Neural cell (in vitro differentiated cells): ENCODE results near the gene SERGEF. TPM values are rescaled to one million over a fixed set of nuclear protein-coding genes. Genes with fewer than 3 reads are reported as not detected.
A peak's percentile ranks its signal among the peaks of the same experiment; 100 is the strongest.

Experiments
- H2AFZ ChIP-seq: fragments of 200-600, 300-800 bp; sonication (generic), shearing (Covaris generic); 2 replicates; pipeline ENCODE4 v1.6.0; 2014; ENCODE audit warnings: low read depth, mild to moderate bottlenecking, antibody characterized with exemption, low read length, moderate library complexity
- H3F3A ChIP-seq: fragments of 200-600 bp; shearing (Covaris generic); 2 replicates; pipeline ENCODE4 v1.6.1; 2016; ENCODE audit warnings: mild to moderate bottlenecking, moderate library complexity, mixed read lengths, antibody characterized with exemption, low read length; ENCODE audit not compliant: insufficient read depth, poor library complexity, severe bottlenecking
- H3K27ac ChIP-seq: fragments of 200-600, 300-800 bp; sonication (generic), shearing (Covaris generic); 2 replicates; pipeline ENCODE4 v1.5.1; 2014; ENCODE audit warnings: mild to moderate bottlenecking, low read length, moderate library complexity
- H3K27me3 ChIP-seq: fragments of 300-800, 200-600 bp; sonication (generic), shearing (Covaris generic); 2 replicates; pipeline ENCODE4 v1.6.0; 2014; ENCODE audit warnings: mild to moderate bottlenecking, low read depth, low read length, moderate library complexity; ENCODE audit not compliant: insufficient read depth
- H3K36me3 ChIP-seq: fragments of 300-800, 200-600 bp; sonication (generic), shearing (Covaris generic); 2 replicates; pipeline ENCODE4 v1.5.1; 2014; ENCODE audit warnings: mild to moderate bottlenecking, antibody characterized with exemption, low read length, moderate library complexity; ENCODE audit not compliant: insufficient read depth
- H3K4me2 ChIP-seq: fragments of 300-800, 200-600 bp; sonication (generic), shearing (Covaris generic); 2 replicates; pipeline ENCODE4 v1.6.0; 2014; ENCODE audit warnings: mild to moderate bottlenecking, low read length
- H3K4me3 ChIP-seq: fragments of 300-800, 200-600 bp; sonication (generic), shearing (Covaris generic); 2 replicates; pipeline ENCODE4 v1.5.1; 2014; ENCODE audit warnings: mild to moderate bottlenecking, low read length, moderate library complexity
- H3K79me2 ChIP-seq: fragments of 200-600 bp; shearing (Covaris generic); replicated peaks from 2 replicates; pipeline ENCODE4 v1.6.0; 2014; ENCODE audit warnings: mild to moderate bottlenecking, low read length, moderate library complexity; ENCODE audit not compliant: insufficient read depth
- H3K9ac ChIP-seq: fragments of 300-800, 200-600 bp; sonication (generic), shearing (Covaris generic); 2 replicates; pipeline ENCODE4 v1.6.1; 2016; ENCODE audit warnings: mild to moderate bottlenecking, low read length, mixed read lengths
- H3K9me2 ChIP-seq: fragments of 200-600 bp; shearing (Covaris generic); 2 replicates; pipeline ENCODE4 v1.6.1; 2016; ENCODE audit warnings: mild to moderate bottlenecking, low read length, mixed read lengths; ENCODE audit not compliant: insufficient read depth
- H3K9me3 ChIP-seq: fragments of 200-600, 300-800 bp; sonication (generic), shearing (Covaris generic); 2 replicates; pipeline ENCODE4 v1.6.1; 2016; ENCODE audit warnings: mild to moderate bottlenecking, mixed run types, low read length, moderate library complexity, mixed read lengths
- H4K20me1 ChIP-seq: fragments of 200-600 bp; shearing (Covaris generic); 2 replicates; pipeline ENCODE4 v1.6.1; 2016; ENCODE audit warnings: mild to moderate bottlenecking, mixed run types; ENCODE audit not compliant: insufficient read depth
- CTCF ChIP-seq: fragments of 450-650 bp; IDR thresholded peaks from 2 replicates; pipeline ENCODE4 v1.5.1; 2014; ENCODE audit warnings: antibody characterized with exemption, mild to moderate bottlenecking, moderate library complexity; ENCODE audit not compliant: poor library complexity, severe bottlenecking
- EP300 ChIP-seq: fragments of 450-650 bp; conservative IDR thresholded peaks from 2 replicates; pipeline ENCODE4 v1.6.1; 2014; ENCODE audit warnings: antibody characterized with exemption, mild to moderate bottlenecking, moderate library complexity; ENCODE audit not compliant: poor library complexity, severe bottlenecking
- EZH2 ChIP-seq: fragments of 200-600, 300-800 bp; shearing (Covaris generic), sonication (generic); IDR thresholded peaks from 2 replicates; pipeline ENCODE4 v1.6.1; 2014; ENCODE audit warnings: antibody characterized with exemption, low read length, borderline replicate concordance, mild to moderate bottlenecking; ENCODE audit not compliant: insufficient read depth, poor library complexity, severe bottlenecking
- MXI1 ChIP-seq: fragments of 450-650 bp; conservative IDR thresholded peaks from 2 replicates; pipeline ENCODE4 v1.6.1; 2014; ENCODE audit warnings: antibody characterized with exemption, mild to moderate bottlenecking; ENCODE audit not compliant: poor library complexity, severe bottlenecking
- POLR2AphosphoS5 ChIP-seq: IDR thresholded peaks from 2 replicates; pipeline ENCODE4 v1.6.1; 2012
- RAD21 ChIP-seq: fragments of 450-650 bp; conservative IDR thresholded peaks from 2 replicates; pipeline ENCODE4 v1.6.1; 2014; ENCODE audit warnings: antibody characterized with exemption, mild to moderate bottlenecking, moderate library complexity
- REST ChIP-seq: IDR thresholded peaks from 2 replicates; pipeline ENCODE4 v1.6.1; 2012; ENCODE audit warnings: borderline replicate concordance
- SMC3 ChIP-seq: fragments of 450-650 bp; conservative IDR thresholded peaks from 2 replicates; pipeline ENCODE4 v1.6.1; 2014; ENCODE audit warnings: antibody characterized with exemption, mild to moderate bottlenecking, moderate library complexity; ENCODE audit not compliant: poor library complexity
- TAF1 ChIP-seq: IDR thresholded peaks from 2 replicates; pipeline ENCODE4 v1.6.1; 2012; ENCODE audit warnings: low read depth
- polyA minus RNA-seq: library from RNA; depleted of rRNA, polyadenylated mRNA; stranded (reverse); fragments of >200 nt; gene quantifications from 2 replicates; pipeline ENCODE4 v1.2.3, GENCODE V29; 2014
- polyA plus RNA-seq: library from polyadenylated mRNA; depleted of rRNA; stranded (reverse); fragments of >200 nt; gene quantifications from 2 replicates; pipeline ENCODE4 v1.2.3, GENCODE V29; 2014

Gene SERGEF
- polyA plus RNA-seq (49.6 and 60.0 TPM in 2 replicates), polyA minus RNA-seq (50.6 TPM in 2 replicates)

- no peaks in the 10 kb centered on the region for H3K36me3 ChIP-seq
- H3K79me2 ChIP-seq, result peaks cover 6% of the 10 kb centered on the region
- H4K20me1 ChIP-seq, result no peaks in the 10 kb centered on the region
- H3K27ac ChIP-seq, result peak within 1 kb of the TSS; percentile 82
- peak within 1 kb of the TSS; percentile 81 for H3K4me2 ChIP-seq
- no peaks in the 10 kb centered on the region for H3K27me3 ChIP-seq
- TF ChIP-seq MXI1 (peak; percentile 56), SMC3 (peak; percentile 26), EP300 (peak; percentile 28), TAF1 (peak; percentile 45), EZH2 (no peak), RAD21 (no peak), CTCF (peak; percentile 62), POLR2AphosphoS5 (peak; percentile 76), REST (peak; percentile 62)
- H3F3A ChIP-seq, result no peaks in the 10 kb centered on the region
- peak within 1 kb of the TSS; percentile 97 for H3K4me3 ChIP-seq
- H3K9me3 ChIP-seq, result no peaks in the 10 kb centered on the region
- peak within 1 kb of the TSS; percentile 92 for H3K9ac ChIP-seq
- H2AFZ ChIP-seq, result peak within 1 kb of the TSS; percentile 90
- no peaks in the 10 kb centered on the region for H3K9me2 ChIP-seq
These were observed at the start of gene SERGEF for GRCh38 chr11:18012906-18013781. Gene SERGEF (minus strand): TSS chr11:18013047. CDS start chr11:18013010, 37 bp downstream.

GRCh38 chr11:18061351-18061750 is 48.5 kb upstream of the SERGEF start:
- no peak overlapping the region for H2AFZ ChIP-seq
- no peak overlapping the region for H3K4me3 ChIP-seq
- TF ChIP-seq SMC3 (no peak), REST (no peak), EZH2 (no peak)
- H4K20me1 ChIP-seq, result no peaks in the 10 kb centered on the region
- H3K9ac ChIP-seq, result no peak overlapping the region
- H3K27ac ChIP-seq, result no peak overlapping the region
- no peaks in the 10 kb centered on the region for H3K9me3 ChIP-seq
- H3K4me2 ChIP-seq, result no peak overlapping the region
- H3K9me2 ChIP-seq, result no peaks in the 10 kb centered on the region
- H3F3A ChIP-seq, result no peaks in the 10 kb centered on the region
- no peaks in the 10 kb centered on the region for H3K36me3 ChIP-seq
- no peaks in the 10 kb centered on the region for H3K27me3 ChIP-seq
- no peaks in the 10 kb centered on the region for H3K79me2 ChIP-seq
